Measurements from ENCODE around the gene TUBD1.

Gene TUBD1

DNA sequence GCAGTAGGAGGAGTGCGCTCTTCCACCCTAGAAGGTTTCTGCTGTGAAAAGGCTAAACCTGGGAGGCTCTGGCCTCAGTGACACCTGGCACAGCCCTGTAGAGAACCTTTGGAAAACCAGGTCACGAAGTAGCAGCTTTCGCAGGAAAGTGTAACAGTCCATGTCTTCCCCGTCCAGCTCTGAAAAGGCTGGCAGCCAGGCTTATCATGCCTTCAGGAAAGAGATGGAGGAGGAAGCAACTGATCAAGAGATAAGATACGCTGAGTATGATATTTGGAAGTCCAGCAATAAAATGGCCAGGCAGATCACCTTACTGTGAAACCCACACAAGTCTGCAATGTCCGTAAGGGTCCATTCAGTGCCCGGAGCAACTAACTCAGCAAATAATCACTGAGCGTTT lies 22.3 kb downstream of the TUBD1 start:
- in situ Hi-C loops (cut with HindIII; ENCODE audit: low pct_ligation_motif_present, low sequenced_read_pairs) = no loop called here
- no peak overlapping the region for H3K4me3 ChIP-seq (ENCODE audit: low read depth, low read length)
- TF ChIP-seq, protein P1, sequence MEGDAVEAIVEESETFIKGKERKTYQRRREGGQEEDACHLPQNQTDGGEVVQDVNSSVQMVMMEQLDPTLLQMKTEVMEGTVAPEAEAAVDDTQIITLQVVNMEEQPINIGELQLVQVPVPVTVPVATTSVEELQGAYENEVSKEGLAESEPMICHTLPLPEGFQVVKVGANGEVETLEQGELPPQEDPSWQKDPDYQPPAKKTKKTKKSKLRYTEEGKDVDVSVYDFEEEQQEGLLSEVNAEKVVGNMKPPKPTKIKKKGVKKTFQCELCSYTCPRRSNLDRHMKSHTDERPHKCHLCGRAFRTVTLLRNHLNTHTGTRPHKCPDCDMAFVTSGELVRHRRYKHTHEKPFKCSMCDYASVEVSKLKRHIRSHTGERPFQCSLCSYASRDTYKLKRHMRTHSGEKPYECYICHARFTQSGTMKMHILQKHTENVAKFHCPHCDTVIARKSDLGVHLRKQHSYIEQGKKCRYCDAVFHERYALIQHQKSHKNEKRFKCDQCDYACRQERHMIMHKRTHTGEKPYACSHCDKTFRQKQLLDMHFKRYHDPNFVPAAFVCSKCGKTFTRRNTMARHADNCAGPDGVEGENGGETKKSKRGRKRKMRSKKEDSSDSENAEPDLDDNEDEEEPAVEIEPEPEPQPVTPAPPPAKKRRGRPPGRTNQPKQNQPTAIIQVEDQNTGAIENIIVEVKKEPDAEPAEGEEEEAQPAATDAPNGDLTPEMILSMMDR (IDR thresholded peaks at IDR 0.05; ENCODE audit: low read depth, low read length, missing control alignments) = no peak
- no peaks in the 10 kb centered on the region for H3K27me3 ChIP-seq (replicated peaks)
- H3K36me3 ChIP-seq (replicated peaks) = no peaks in the 10 kb centered on the region
- no peak for DNase-seq
- H3K27ac ChIP-seq = no peak overlapping the region

DNA sequence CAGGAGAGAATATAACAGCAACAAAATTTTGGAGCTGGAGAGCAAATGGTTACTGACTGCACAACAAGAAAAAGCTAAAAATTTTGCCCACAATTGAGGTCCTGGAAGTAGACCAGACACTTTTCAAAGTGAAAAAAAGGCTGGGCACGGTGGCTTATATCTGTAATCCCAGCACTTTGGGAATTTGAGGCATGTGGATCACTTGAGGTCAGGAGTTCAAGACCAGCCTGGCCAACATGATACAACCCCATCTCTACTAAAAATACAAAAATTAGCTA lies 22.9 kb downstream of the TUBD1 start:
- no peak for DNase-seq
- in situ Hi-C loops (cut with HindIII; ENCODE audit: low pct_ligation_motif_present, low sequenced_read_pairs) = no loop called here
- Histone ChIP-seq H3K36me3 (replicated peaks) (no peaks in the 10 kb centered on the region), H3K27me3 (replicated peaks) (no peaks in the 10 kb centered on the region), H3K4me3 (ENCODE audit: low read depth, low read length) (no peak overlapping the region), H3K27ac (no peak overlapping the region)
- TF ChIP-seq, protein P1 (IDR thresholded peaks at IDR 0.05; ENCODE audit: low read depth, low read length, missing control alignments) = no peak

DNA sequence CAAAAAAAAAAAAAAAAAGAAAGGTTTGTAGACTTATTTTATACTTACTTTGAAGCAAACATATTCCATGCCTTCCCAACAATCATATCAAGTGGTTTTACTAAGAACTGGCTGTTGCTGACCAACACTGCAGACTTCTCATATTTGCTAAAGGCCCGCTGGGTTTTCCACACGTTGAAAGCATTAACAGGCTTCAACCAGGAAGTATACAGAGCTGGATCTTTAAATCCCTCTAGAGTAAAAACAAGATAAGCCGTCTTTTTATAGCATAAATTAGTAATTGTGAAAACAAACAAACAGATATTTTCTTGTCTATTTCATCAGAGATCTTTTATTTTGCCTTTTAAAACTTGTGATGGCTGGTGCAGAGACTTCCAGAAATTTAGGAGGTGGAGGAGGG lies 29.1 kb downstream of the TUBD1 start:
- Histone ChIP-seq H3K27ac (no peak overlapping the region), H3K36me3 (replicated peaks) (no peaks in the 10 kb centered on the region), H3K27me3 (replicated peaks) (no peaks in the 10 kb centered on the region), H3K4me3 (ENCODE audit: low read depth, low read length) (no peak overlapping the region)
- no peak for DNase-seq
- TF ChIP-seq, protein P1 (IDR thresholded peaks at IDR 0.05; ENCODE audit: low read depth, low read length, missing control alignments) = no peak
- in situ Hi-C loops (cut with HindIII; ENCODE audit: low pct_ligation_motif_present, low sequenced_read_pairs) = no loop called here

DNA sequence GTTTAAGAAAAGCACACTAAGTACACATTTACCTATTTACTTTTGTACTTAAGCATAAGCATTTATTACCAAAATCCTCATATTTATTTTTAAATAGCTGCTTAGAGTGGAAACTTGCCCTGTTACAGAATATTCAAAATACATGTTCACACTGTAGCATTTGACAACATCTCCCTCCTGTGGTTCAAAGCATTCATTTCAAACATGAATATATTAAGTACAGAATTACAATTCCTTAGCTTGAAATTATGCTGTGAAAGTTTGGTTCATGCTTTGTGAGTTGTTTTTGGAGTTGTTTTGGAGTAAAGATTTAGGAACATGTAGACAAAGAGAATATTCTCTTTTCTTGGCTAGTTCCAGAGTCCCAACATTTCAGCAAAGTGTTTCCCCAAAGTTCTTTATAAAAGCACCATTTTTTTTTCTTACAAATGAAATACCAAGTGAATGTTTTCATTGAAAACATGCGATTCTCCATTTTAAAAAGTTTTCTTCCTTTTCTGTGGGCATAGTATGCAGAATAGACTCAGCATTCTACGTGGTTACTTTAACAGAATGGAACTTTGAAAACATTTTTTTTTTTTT lies 33.2 kb downstream of the TUBD1 start:
- in situ Hi-C loops (cut with HindIII; ENCODE audit: low pct_ligation_motif_present, low sequenced_read_pairs) = no loop called here
- Histone ChIP-seq H3K27ac (peak overlapping the region; percentile 41), H3K27me3 (replicated peaks) (no peaks in the 10 kb centered on the region), H3K4me3 (ENCODE audit: low read depth, low read length) (no peak overlapping the region), H3K36me3 (replicated peaks) (no peaks in the 10 kb centered on the region)
- TF ChIP-seq, protein P1 (IDR thresholded peaks at IDR 0.05; ENCODE audit: low read depth, low read length, missing control alignments) = peak; percentile 44
- DNase-seq = peak; percentile 49

DNA sequence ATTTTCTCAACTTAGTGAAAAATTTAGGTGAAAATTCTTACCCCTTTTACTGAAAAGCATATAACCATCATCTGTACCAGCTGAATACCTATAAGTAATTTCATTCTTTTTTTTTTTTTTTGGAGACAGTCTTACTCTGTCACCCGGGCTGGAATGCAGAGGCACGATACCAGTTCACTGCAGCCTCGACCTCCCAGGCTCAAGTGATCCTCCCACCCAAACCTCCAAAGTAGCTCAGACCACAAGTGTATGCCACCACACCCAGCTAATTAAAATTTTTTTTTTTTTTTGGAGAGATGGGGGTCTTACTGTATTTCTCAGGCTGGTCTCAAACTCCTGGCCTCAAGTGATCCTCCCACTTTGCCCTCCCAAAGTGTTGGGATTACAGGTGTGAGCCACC lies 33.8 kb downstream of the TUBD1 start:
- H3K27me3 ChIP-seq (replicated peaks) = no peaks in the 10 kb centered on the region
- H3K36me3 ChIP-seq (replicated peaks) = no peaks in the 10 kb centered on the region
- H3K4me3 ChIP-seq (ENCODE audit: low read depth, low read length) = no peak overlapping the region
- DNase-seq = no peak
- in situ Hi-C loops (cut with HindIII; ENCODE audit: low pct_ligation_motif_present, low sequenced_read_pairs) = no loop called here
- no peak overlapping the region for H3K27ac ChIP-seq
- TF ChIP-seq, protein P1 (IDR thresholded peaks at IDR 0.05; ENCODE audit: low read depth, low read length, missing control alignments) = no peak

DNA sequence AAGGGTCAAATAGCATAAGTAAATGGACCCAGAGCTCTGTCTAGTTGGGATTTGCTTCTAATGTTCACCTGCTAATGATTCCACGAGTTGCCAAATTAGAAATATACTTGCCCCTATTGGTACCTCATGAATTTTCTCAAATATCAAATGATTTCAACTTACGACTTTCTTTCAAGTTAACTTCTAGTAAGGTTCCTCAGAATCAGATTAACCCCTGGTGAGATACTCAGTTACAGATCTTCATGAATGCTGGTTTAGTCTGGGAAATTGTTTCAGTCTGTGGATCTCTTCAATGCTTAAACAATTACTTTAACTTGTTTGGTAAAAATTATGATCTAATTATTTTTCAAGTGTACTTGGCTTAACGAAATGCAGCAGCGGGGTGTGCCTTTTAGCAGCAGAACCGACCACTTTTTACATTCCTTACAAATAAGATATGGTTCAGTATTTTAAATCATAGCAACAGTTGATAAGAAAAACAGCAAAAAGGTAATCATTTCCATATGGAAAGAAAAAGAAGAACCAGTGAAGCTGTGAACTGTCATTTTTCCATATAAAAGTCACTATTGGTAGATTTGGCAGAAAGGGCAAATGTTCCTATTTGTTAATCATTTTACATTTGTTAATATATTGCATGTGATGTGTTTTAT lies 34.5 kb downstream of the TUBD1 start:
- Histone ChIP-seq H3K4me3 (ENCODE audit: low read depth, low read length) (no peak overlapping the region), H3K27ac (peak overlapping the region; percentile 14), H3K27me3 (replicated peaks) (no peaks in the 10 kb centered on the region), H3K36me3 (replicated peaks) (no peaks in the 10 kb centered on the region)
- in situ Hi-C loops (cut with HindIII; ENCODE audit: low pct_ligation_motif_present, low sequenced_read_pairs) = no loop called here
- TF ChIP-seq, protein P1 (IDR thresholded peaks at IDR 0.05; ENCODE audit: low read depth, low read length, missing control alignments) = no peak
- no peak for DNase-seq

Data from brain microvascular endothelial cell (primary cell).